IPS DF 6.9 (cell line): ENCODE measurements around the gene MAP2K2.

Experiments used
- DNase-seq: peaks from one replicate; pipeline ENCODE4 v3.0.0-alpha.2; 2013; ENCODE audit warnings: low read depth, low spot score
- H3K27ac ChIP-seq: one replicate; pipeline ENCODE4 v1.5.1; 2013; ENCODE audit warnings: low read length, control low read depth
- H3K27me3 ChIP-seq: 2 replicates; pipeline ENCODE4 v1.6.1; 2013; ENCODE audit warnings: mild to moderate bottlenecking, low read length; ENCODE audit not compliant: control insufficient read depth, insufficient read depth
- H3K36me3 ChIP-seq: 2 replicates; pipeline ENCODE4 v1.6.1; 2013; ENCODE audit warnings: low read length; ENCODE audit not compliant: control insufficient read depth, insufficient read depth
- H3K4me1 ChIP-seq: 2 replicates; pipeline ENCODE4 v1.6.1; 2013; ENCODE audit warnings: low read length; ENCODE audit not compliant: control insufficient read depth, insufficient read depth
- H3K4me3 ChIP-seq: 2 replicates; pipeline ENCODE4 v1.5.1; 2013; ENCODE audit warnings: mild to moderate bottlenecking, low read length
- H3K9me3 ChIP-seq: 2 replicates; pipeline ENCODE4 v1.6.1; 2013; ENCODE audit warnings: low read length, inconsistent platforms; ENCODE audit not compliant: control insufficient read depth, insufficient read depth
- WGBS: extraction: QIAGEN DNeasy Blood & Tissue Kit; methylation state at CpG from one replicate; pipeline ENCODE4 v1.1.7; 2013; ENCODE audit warnings: mixed read lengths, missing lambda C conversion rate; ENCODE audit not compliant: insufficient read length, insufficient coverage; 5-methylcytosine and 5-hydroxymethylcytosine counted together

Gene MAP2K2

GRCh38 chr19:4100647-4101495, 23.1 kb downstream of the MAP2K2 start:
- DNase-seq: no peak
- Histone ChIP-seq H3K27ac (no peak overlapping the region), H3K4me3 (no peak overlapping the region), H3K9me3 (no peaks in the 10 kb centered on the region), H3K4me1 (peaks cover 1% of the 10 kb centered on the region; the same call in 1 of the 2 replicates), H3K36me3 (peaks cover 37% of the 10 kb centered on the region), H3K27me3 (no peaks in the 10 kb centered on the region)
- WGBS: no CpG with 5 or more reads among the region's 38 CpGs

GRCh38 chr19:4099041-4099764, 24.7 kb downstream of the MAP2K2 start:
- Histone ChIP-seq H3K27ac (no peak overlapping the region), H3K9me3 (no peaks in the 10 kb centered on the region), H3K27me3 (no peaks in the 10 kb centered on the region), H3K4me1 (peaks cover 1% of the 10 kb centered on the region; the same call in 1 of the 2 replicates), H3K4me3 (no peak overlapping the region), H3K36me3 (peaks cover 49% of the 10 kb centered on the region)
- WGBS: no CpG with 5 or more reads among the region's 38 CpGs
- no peak for DNase-seq

- DNase-seq: no peak
- no CpG with 5 or more reads among the region's 18 CpGs for WGBS
- Histone ChIP-seq H3K4me3 (no peak overlapping the region), H3K27ac (no peak overlapping the region), H3K9me3 (no peaks in the 10 kb centered on the region), H3K27me3 (no peaks in the 10 kb centered on the region), H3K36me3 (peaks cover 52% of the 10 kb centered on the region), H3K4me1 (peaks cover 1% of the 10 kb centered on the region; the same call in 1 of the 2 replicates)
Measured at GRCh38 chr19:4098493-4098892, 25.4 kb downstream of the MAP2K2 start.

GRCh38 chr19:4097501-4097900, 26.4 kb downstream of the MAP2K2 start:
- H3K27me3 ChIP-seq: no peaks in the 10 kb centered on the region
- no CpG with 5 or more reads among the region's 11 CpGs for WGBS
- no peak for DNase-seq
- H3K4me3 ChIP-seq: no peak overlapping the region
- no peaks in the 10 kb centered on the region for H3K9me3 ChIP-seq
- no peak overlapping the region for H3K27ac ChIP-seq
- peaks cover 1% of the 10 kb centered on the region; the same call in 1 of the 2 replicates for H3K4me1 ChIP-seq
- H3K36me3 ChIP-seq: peaks cover 44% of the 10 kb centered on the region

GRCh38 chr19:4096049-4096892, 27.7 kb downstream of the MAP2K2 start:
- no peaks in the 10 kb centered on the region for H3K27me3 ChIP-seq
- no peak for DNase-seq
- no peak overlapping the region for H3K4me3 ChIP-seq
- H3K27ac ChIP-seq: no peak overlapping the region
- peaks cover 1% of the 10 kb centered on the region; the same call in 1 of the 2 replicates for H3K4me1 ChIP-seq
- no CpG with 5 or more reads among the region's 31 CpGs for WGBS
- H3K36me3 ChIP-seq: peaks cover 32% of the 10 kb centered on the region
- no peaks in the 10 kb centered on the region for H3K9me3 ChIP-seq

GRCh38 chr19:4095488-4095844, 28.5 kb downstream of the MAP2K2 start:
- no peak overlapping the region for H3K4me3 ChIP-seq
- no peaks in the 10 kb centered on the region for H3K27me3 ChIP-seq
- peaks cover 1% of the 10 kb centered on the region; the same call in 1 of the 2 replicates for H3K4me1 ChIP-seq
- H3K9me3 ChIP-seq: no peaks in the 10 kb centered on the region
- H3K27ac ChIP-seq: no peak overlapping the region
- DNase-seq: no peak
- WGBS: no CpG with 5 or more reads among the region's 12 CpGs
- H3K36me3 ChIP-seq: peaks cover 30% of the 10 kb centered on the region

- DNase-seq: no peak
- H3K36me3 ChIP-seq: peaks cover 36% of the 10 kb centered on the region
- H3K4me1 ChIP-seq: peaks cover 1% of the 10 kb centered on the region; the same call in 1 of the 2 replicates
- H3K9me3 ChIP-seq: no peaks in the 10 kb centered on the region
- no CpG with 5 or more reads among the region's 35 CpGs for WGBS
- no peak overlapping the region for H3K27ac ChIP-seq
- no peak overlapping the region for H3K4me3 ChIP-seq
- H3K27me3 ChIP-seq: no peaks in the 10 kb centered on the region
Measured at GRCh38 chr19:4094761-4095487, 29.0 kb downstream of the MAP2K2 start.

- Histone ChIP-seq H3K27ac (no peak overlapping the region), H3K27me3 (no peaks in the 10 kb centered on the region), H3K4me1 (peaks cover 1% of the 10 kb centered on the region; the same call in 1 of the 2 replicates), H3K4me3 (no peak overlapping the region), H3K9me3 (no peaks in the 10 kb centered on the region), H3K36me3 (peaks cover 33% of the 10 kb centered on the region)
- WGBS: no CpG with 5 or more reads among the region's 19 CpGs
- DNase-seq: no peak
Measured at GRCh38 chr19:4094291-4094690, 29.6 kb downstream of the MAP2K2 start.

GRCh38 chr19:4093643-4094175, 30.2 kb downstream of the MAP2K2 start:
- H3K27ac ChIP-seq: no peak overlapping the region
- H3K4me1 ChIP-seq: peaks cover 1% of the 10 kb centered on the region; the same call in 1 of the 2 replicates
- H3K36me3 ChIP-seq: peaks cover 27% of the 10 kb centered on the region
- H3K9me3 ChIP-seq: no peaks in the 10 kb centered on the region
- no peaks in the 10 kb centered on the region for H3K27me3 ChIP-seq
- no CpG with 5 or more reads among the region's 18 CpGs for WGBS
- no peak overlapping the region for H3K4me3 ChIP-seq
- DNase-seq: no peak
